Nephron (organoid): ENCODE results near the gene CALML5.

ENCODE experiments used
- H3K27ac Mint-ChIP-seq, 3 experiments: 2 replicates each; pipeline ENCODE4 v1.8.0; 2020; ENCODE audit warnings: mixed read lengths in 3 of 3, mild to moderate bottlenecking in 2 of 3, moderate library complexity in 1 of 3
- H3K27me3 Mint-ChIP-seq: 2 replicates; pipeline ENCODE4 v1.8.0; 2021; ENCODE audit warnings: low read depth, mild to moderate bottlenecking, moderate library complexity, mixed read lengths
- H3K36me3 Mint-ChIP-seq: 2 replicates; pipeline ENCODE4 v1.8.0; 2020; ENCODE audit warnings: low read depth, mixed read lengths
- H3K4me1 Mint-ChIP-seq: 2 replicates; pipeline ENCODE4 v1.8.0; 2020; ENCODE audit warnings: mixed read lengths
- H3K4me3 Mint-ChIP-seq, 3 experiments: 2 replicates each; pipeline ENCODE4 v1.8.0; 2020; ENCODE audit warnings: mild to moderate bottlenecking in 3 of 3, mixed read lengths in 3 of 3, moderate library complexity in 2 of 3
- H3K9me3 Mint-ChIP-seq: 2 replicates; pipeline ENCODE4 v1.8.0; 2020; ENCODE audit warnings: mixed read lengths
- CTCF ChIP-seq, 3 experiments: fragments of 200-600 bp; sonication (generic); IDR thresholded peaks; one replicate each; pipeline ENCODE4 v1.5.0; 2021; ENCODE audit warnings: antibody characterized with exemption in 3 of 3; ENCODE audit not compliant: unreplicated experiment in 3 of 3

CALML5 gene

GRCh38 chr10:5531558-5532306 lies 32.4 kb upstream of the CALML5 start:
- no peaks in the 10 kb centered on the region for H3K36me3 Mint-ChIP-seq
- TF ChIP-seq CTCF (IDR thresholded peaks at IDR 0.05; ENCODE audit: unreplicated experiment in 3 of 3), result no peak
- no peak overlapping the region for H3K4me3 Mint-ChIP-seq
- H3K4me1 Mint-ChIP-seq, result peaks cover 60% of the 10 kb centered on the region
- H3K27ac Mint-ChIP-seq, result peak overlapping the region in 2 of 3 experiments; percentile 71 to 75
- peaks cover 3% of the 10 kb centered on the region for H3K27me3 Mint-ChIP-seq
- peaks cover 4% of the 10 kb centered on the region for H3K9me3 Mint-ChIP-seq

- H3K9me3 Mint-ChIP-seq, result peaks cover 4% of the 10 kb centered on the region
- H3K4me1 Mint-ChIP-seq, result peaks cover 64% of the 10 kb centered on the region
- H3K27ac Mint-ChIP-seq, result peak overlapping the region in 2 of 3 experiments; percentile 56 to 71
- H3K27me3 Mint-ChIP-seq, result peaks cover 3% of the 10 kb centered on the region
- no peaks in the 10 kb centered on the region for H3K36me3 Mint-ChIP-seq
- TF ChIP-seq CTCF (IDR thresholded peaks at IDR 0.05; ENCODE audit: unreplicated experiment in 3 of 3), result no peak
- no peak overlapping the region for H3K4me3 Mint-ChIP-seq
These were observed 31.6 kb upstream of the CALML5 start for GRCh38 chr10:5530846-5531557.

- H3K4me1 Mint-ChIP-seq, result peaks cover 69% of the 10 kb centered on the region
- peak overlapping the region in 2 of 3 experiments; percentile 56 to 71 for H3K27ac Mint-ChIP-seq
- TF ChIP-seq CTCF (IDR thresholded peaks at IDR 0.05; ENCODE audit: unreplicated experiment in 3 of 3), result no peak
- H3K27me3 Mint-ChIP-seq, result peaks cover 3% of the 10 kb centered on the region
- H3K4me3 Mint-ChIP-seq, result no peak overlapping the region
- H3K9me3 Mint-ChIP-seq, result peaks cover 4% of the 10 kb centered on the region
- H3K36me3 Mint-ChIP-seq, result no peaks in the 10 kb centered on the region
These were observed 31.0 kb upstream of the CALML5 start for GRCh38 chr10:5530412-5530806.

GRCh38 chr10:5529702-5530411 lies 30.5 kb upstream of the CALML5 start:
- H3K27ac Mint-ChIP-seq, result peak overlapping the region; percentile 45 to 71 (median 56)
- H3K4me1 Mint-ChIP-seq, result peaks cover 64% of the 10 kb centered on the region
- peaks cover 3% of the 10 kb centered on the region for H3K27me3 Mint-ChIP-seq
- H3K9me3 Mint-ChIP-seq, result peaks cover 4% of the 10 kb centered on the region
- TF ChIP-seq CTCF (IDR thresholded peaks at IDR 0.05; ENCODE audit: unreplicated experiment in 3 of 3), result no peak
- H3K36me3 Mint-ChIP-seq, result no peaks in the 10 kb centered on the region
- no peak overlapping the region for H3K4me3 Mint-ChIP-seq

- H3K4me3 Mint-ChIP-seq, result no peak overlapping the region
- peaks cover 4% of the 10 kb centered on the region for H3K9me3 Mint-ChIP-seq
- TF ChIP-seq CTCF (IDR thresholded peaks at IDR 0.05; ENCODE audit: unreplicated experiment in 3 of 3), result no peak
- no peaks in the 10 kb centered on the region for H3K36me3 Mint-ChIP-seq
- peak overlapping the region in 2 of 3 experiments; percentile 56 to 71 for H3K27ac Mint-ChIP-seq
- peaks cover 4% of the 10 kb centered on the region for H3K27me3 Mint-ChIP-seq
- H3K4me1 Mint-ChIP-seq, result peaks cover 57% of the 10 kb centered on the region
These were observed 29.8 kb upstream of the CALML5 start for GRCh38 chr10:5528989-5529701.
